ENCODE results near the gene SEMA3C. TPM values are rescaled to one million over a fixed set of nuclear protein-coding genes. Genes with fewer than 3 reads are reported as not detected.

SEMA3C gene
- total RNA-seq, 1 donor from 2014 or later, result not detected

- Mint-ChIP-seq H3K36me3 (ENCODE audit: low read depth) (no peaks in the 10 kb centered on the region), H3K4me1 (ENCODE audit: low read depth) (no peaks in the 10 kb centered on the region), H3K9me3 (no peaks in the 10 kb centered on the region), H3K27ac (no peak overlapping the region), H3K27me3 (ENCODE audit: insufficient read depth) (no peaks in the 10 kb centered on the region), H3K4me3 (no peak overlapping the region)
- DNase-seq (ENCODE audit: low spot score), result no peak
- intact Hi-C loops (cut with micrococcal nuclease), result no loop called here
These were observed 135.6 kb downstream of the SEMA3C start for GRCh38 chr7:80783186-80783677.

GRCh38 chr7:80781561-80781979, 137.3 kb downstream of the SEMA3C start:
- H3K27ac Mint-ChIP-seq, result no peak overlapping the region
- no peak overlapping the region for H3K4me3 Mint-ChIP-seq

GRCh38 chr7:80781146-80781545, 137.7 kb downstream of the SEMA3C start:
- H3K36me3 Mint-ChIP-seq (ENCODE audit: low read depth), result no peaks in the 10 kb centered on the region

More at GRCh38 chr7:80781561-80781979, 137.3 kb downstream of the SEMA3C start:
- DNase-seq (ENCODE audit: low spot score), result no peak
- Mint-ChIP-seq H3K9me3 (no peaks in the 10 kb centered on the region), H3K36me3 (ENCODE audit: low read depth) (no peaks in the 10 kb centered on the region), H3K4me1 (ENCODE audit: low read depth) (no peaks in the 10 kb centered on the region), H3K27me3 (ENCODE audit: insufficient read depth) (no peaks in the 10 kb centered on the region)
- intact Hi-C loops (cut with micrococcal nuclease), result no loop called here

GRCh38 chr7:80779456-80779855, 139.4 kb downstream of the SEMA3C start:
- Mint-ChIP-seq H3K9me3 (no peaks in the 10 kb centered on the region), H3K4me1 (ENCODE audit: low read depth) (no peaks in the 10 kb centered on the region), H3K27me3 (ENCODE audit: insufficient read depth) (no peaks in the 10 kb centered on the region), H3K4me3 (no peak overlapping the region), H3K27ac (no peak overlapping the region), H3K36me3 (ENCODE audit: low read depth) (no peaks in the 10 kb centered on the region)
- DNase-seq (ENCODE audit: low spot score), result no peak
- intact Hi-C loops (cut with micrococcal nuclease), result no loop called here

More at GRCh38 chr7:80781146-80781545, 137.7 kb downstream of the SEMA3C start:
- H3K27ac Mint-ChIP-seq, result no peak overlapping the region
- intact Hi-C loops (cut with micrococcal nuclease), result no loop called here
- no peaks in the 10 kb centered on the region for H3K27me3 Mint-ChIP-seq (ENCODE audit: insufficient read depth)
- no peak for DNase-seq (ENCODE audit: low spot score)
- no peaks in the 10 kb centered on the region for H3K4me1 Mint-ChIP-seq (ENCODE audit: low read depth)
- no peak overlapping the region for H3K4me3 Mint-ChIP-seq
- no peaks in the 10 kb centered on the region for H3K9me3 Mint-ChIP-seq

GRCh38 chr7:80775897-80776296, 143.0 kb downstream of the SEMA3C start:
- H3K4me3 Mint-ChIP-seq, result no peak overlapping the region
- no peaks in the 10 kb centered on the region for H3K9me3 Mint-ChIP-seq
- H3K27me3 Mint-ChIP-seq (ENCODE audit: insufficient read depth), result no peaks in the 10 kb centered on the region
- DNase-seq (ENCODE audit: low spot score), result no peak
- no peaks in the 10 kb centered on the region for H3K4me1 Mint-ChIP-seq (ENCODE audit: low read depth)
- intact Hi-C loops (cut with micrococcal nuclease), result no loop called here
- H3K36me3 Mint-ChIP-seq (ENCODE audit: low read depth), result no peaks in the 10 kb centered on the region
- H3K27ac Mint-ChIP-seq, result no peak overlapping the region

GRCh38 chr7:80775482-80775881, 143.4 kb downstream of the SEMA3C start:
- Mint-ChIP-seq H3K27me3 (ENCODE audit: insufficient read depth) (no peaks in the 10 kb centered on the region), H3K9me3 (no peaks in the 10 kb centered on the region), H3K27ac (no peak overlapping the region), H3K36me3 (ENCODE audit: low read depth) (no peaks in the 10 kb centered on the region), H3K4me3 (no peak overlapping the region), H3K4me1 (ENCODE audit: low read depth) (no peaks in the 10 kb centered on the region)
- DNase-seq (ENCODE audit: low spot score), result no peak
- intact Hi-C loops (cut with micrococcal nuclease), result no loop called here

GRCh38 chr7:80774843-80775242, 144.0 kb downstream of the SEMA3C start:
- Mint-ChIP-seq H3K9me3 (no peaks in the 10 kb centered on the region), H3K4me1 (ENCODE audit: low read depth) (no peaks in the 10 kb centered on the region), H3K27ac (no peak overlapping the region)

GRCh38 chr7:80773787-80774508, 144.9 kb downstream of the SEMA3C start:
- Mint-ChIP-seq H3K4me3 (no peak overlapping the region), H3K4me1 (ENCODE audit: low read depth) (no peaks in the 10 kb centered on the region), H3K27ac (no peak overlapping the region), H3K36me3 (ENCODE audit: low read depth) (no peaks in the 10 kb centered on the region), H3K9me3 (no peaks in the 10 kb centered on the region), H3K27me3 (ENCODE audit: insufficient read depth) (no peaks in the 10 kb centered on the region)
- intact Hi-C loops (cut with micrococcal nuclease), result no loop called here
- DNase-seq (ENCODE audit: low spot score), result no peak

More at GRCh38 chr7:80774843-80775242, 144.0 kb downstream of the SEMA3C start:
- intact Hi-C loops (cut with micrococcal nuclease), result no loop called here
- no peaks in the 10 kb centered on the region for H3K27me3 Mint-ChIP-seq (ENCODE audit: insufficient read depth)
- no peaks in the 10 kb centered on the region for H3K36me3 Mint-ChIP-seq (ENCODE audit: low read depth)
- DNase-seq (ENCODE audit: low spot score), result no peak
- no peak overlapping the region for H3K4me3 Mint-ChIP-seq

GRCh38 chr7:80772347-80772993, 146.4 kb downstream of the SEMA3C start:
- intact Hi-C loops (cut with micrococcal nuclease), result no loop called here
- Mint-ChIP-seq H3K36me3 (ENCODE audit: low read depth) (no peaks in the 10 kb centered on the region), H3K4me1 (ENCODE audit: low read depth) (no peaks in the 10 kb centered on the region), H3K4me3 (no peak overlapping the region), H3K9me3 (no peaks in the 10 kb centered on the region), H3K27ac (no peak overlapping the region), H3K27me3 (ENCODE audit: insufficient read depth) (no peaks in the 10 kb centered on the region)
- no peak for DNase-seq (ENCODE audit: low spot score)

- intact Hi-C loops (cut with micrococcal nuclease), result no loop called here
- Mint-ChIP-seq H3K36me3 (ENCODE audit: low read depth) (no peaks in the 10 kb centered on the region), H3K27me3 (ENCODE audit: insufficient read depth) (no peaks in the 10 kb centered on the region), H3K4me1 (ENCODE audit: low read depth) (no peaks in the 10 kb centered on the region), H3K9me3 (no peaks in the 10 kb centered on the region), H3K27ac (no peak overlapping the region), H3K4me3 (no peak overlapping the region)
- DNase-seq (ENCODE audit: low spot score), result no peak
These were observed 147.3 kb downstream of the SEMA3C start for GRCh38 chr7:80771523-80771922.

- Mint-ChIP-seq H3K27me3 (ENCODE audit: insufficient read depth) (no peaks in the 10 kb centered on the region), H3K9me3 (no peaks in the 10 kb centered on the region), H3K36me3 (ENCODE audit: low read depth) (no peaks in the 10 kb centered on the region), H3K27ac (no peak overlapping the region), H3K4me1 (ENCODE audit: low read depth) (no peaks in the 10 kb centered on the region), H3K4me3 (no peak overlapping the region)
- no peak for DNase-seq (ENCODE audit: low spot score)
- intact Hi-C loops (cut with micrococcal nuclease), result no loop called here
These were observed 148.2 kb downstream of the SEMA3C start for GRCh38 chr7:80770675-80771081.

- no peak overlapping the region for H3K4me3 Mint-ChIP-seq
- intact Hi-C loops (cut with micrococcal nuclease), result no loop called here
- no peaks in the 10 kb centered on the region for H3K27me3 Mint-ChIP-seq (ENCODE audit: insufficient read depth)
- H3K9me3 Mint-ChIP-seq, result no peaks in the 10 kb centered on the region
- no peaks in the 10 kb centered on the region for H3K36me3 Mint-ChIP-seq (ENCODE audit: low read depth)
- DNase-seq (ENCODE audit: low spot score), result no peak
- no peaks in the 10 kb centered on the region for H3K4me1 Mint-ChIP-seq (ENCODE audit: low read depth)
- no peak overlapping the region for H3K27ac Mint-ChIP-seq
These were observed 148.8 kb downstream of the SEMA3C start for GRCh38 chr7:80770061-80770460.

- DNase-seq (ENCODE audit: low spot score), result no peak
- no peak overlapping the region for H3K4me3 Mint-ChIP-seq
- no peaks in the 10 kb centered on the region for H3K4me1 Mint-ChIP-seq (ENCODE audit: low read depth)
- intact Hi-C loops (cut with micrococcal nuclease), result no loop called here
- H3K36me3 Mint-ChIP-seq (ENCODE audit: low read depth), result no peaks in the 10 kb centered on the region
- no peaks in the 10 kb centered on the region for H3K27me3 Mint-ChIP-seq (ENCODE audit: insufficient read depth)
- H3K9me3 Mint-ChIP-seq, result no peaks in the 10 kb centered on the region
- H3K27ac Mint-ChIP-seq, result no peak overlapping the region
These were observed 150.1 kb downstream of the SEMA3C start for GRCh38 chr7:80768756-80769155.

All from activated T-helper 1 cell treated with anti-CD3 and anti-CD28 coated beads, Interleukin-12 subunit alpha, Interleukin-12 subunit beta, Interleukin-2, Interleukin-4 antibody, amounts not matched to agents 30 ng/mL and 10 ng/mL and 1 ng/mL, durations not matched to agents 14 hours and 24 hours and 36 hours (primary cell).